GM03348 (cell line): Measurements from ENCODE around the gene SCARB1.

Experiments
- DNase-seq: peaks from one replicate; pipeline ENCODE4 v3.0.0; 2012; ENCODE audit warnings: low spot score

SCARB1 gene

DNA sequence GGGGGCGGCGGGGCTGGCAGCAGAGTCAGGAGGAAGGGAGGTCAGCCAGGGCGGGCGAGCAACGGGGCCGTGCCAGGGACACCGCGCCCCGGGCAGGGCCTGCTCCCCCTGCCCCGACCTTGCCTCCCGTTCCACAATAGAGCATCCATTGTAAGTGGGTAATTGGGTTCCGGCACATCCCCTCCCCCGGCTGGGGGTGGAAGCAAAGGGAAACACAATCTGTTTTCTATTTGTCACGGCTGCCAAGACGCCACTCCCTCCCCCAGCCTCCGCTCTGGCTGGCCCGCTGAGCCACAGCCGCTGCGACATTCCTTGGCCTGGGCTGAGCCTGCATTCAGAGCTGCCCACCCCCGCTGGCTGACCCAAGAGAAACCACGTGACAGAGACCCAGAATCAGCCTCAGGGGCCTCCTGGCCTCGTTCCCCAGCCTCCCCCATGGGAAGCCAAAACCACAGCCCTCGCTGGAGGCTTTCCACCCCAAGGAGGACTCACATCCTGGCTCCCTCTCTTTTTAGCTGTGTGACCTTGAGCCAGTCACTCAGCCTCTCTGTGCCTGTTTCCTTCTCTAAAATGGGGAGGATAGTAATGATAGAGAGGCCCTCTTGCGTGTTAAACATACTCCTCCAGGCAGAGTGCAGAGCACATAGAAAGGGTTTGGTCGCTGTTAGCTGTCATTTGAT lies 117.6 kb downstream of the SCARB1 start:
- DNase-seq = peak; percentile 96

DNA sequence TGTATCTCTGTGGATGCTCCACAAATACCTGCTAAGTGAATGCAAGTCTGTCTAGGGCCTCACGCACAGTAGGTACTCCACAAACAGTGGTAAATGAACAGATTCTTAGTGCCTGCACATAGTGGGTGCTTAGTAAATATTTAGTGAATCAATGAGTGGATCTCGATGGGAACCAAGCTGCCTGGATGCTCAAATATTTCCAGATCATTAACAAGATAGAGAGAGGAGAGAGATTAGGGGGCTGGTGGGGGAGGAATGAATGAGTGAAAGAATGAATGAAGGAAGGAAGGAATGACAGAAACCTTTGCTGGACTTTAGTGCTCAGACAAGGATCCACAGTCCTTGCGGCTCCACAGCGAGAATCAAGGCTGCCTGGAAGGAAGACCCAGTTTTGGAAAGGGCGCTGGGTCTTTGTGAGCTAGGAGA lies 118.2 kb downstream of the SCARB1 start:
- DNase-seq = no peak

DNA sequence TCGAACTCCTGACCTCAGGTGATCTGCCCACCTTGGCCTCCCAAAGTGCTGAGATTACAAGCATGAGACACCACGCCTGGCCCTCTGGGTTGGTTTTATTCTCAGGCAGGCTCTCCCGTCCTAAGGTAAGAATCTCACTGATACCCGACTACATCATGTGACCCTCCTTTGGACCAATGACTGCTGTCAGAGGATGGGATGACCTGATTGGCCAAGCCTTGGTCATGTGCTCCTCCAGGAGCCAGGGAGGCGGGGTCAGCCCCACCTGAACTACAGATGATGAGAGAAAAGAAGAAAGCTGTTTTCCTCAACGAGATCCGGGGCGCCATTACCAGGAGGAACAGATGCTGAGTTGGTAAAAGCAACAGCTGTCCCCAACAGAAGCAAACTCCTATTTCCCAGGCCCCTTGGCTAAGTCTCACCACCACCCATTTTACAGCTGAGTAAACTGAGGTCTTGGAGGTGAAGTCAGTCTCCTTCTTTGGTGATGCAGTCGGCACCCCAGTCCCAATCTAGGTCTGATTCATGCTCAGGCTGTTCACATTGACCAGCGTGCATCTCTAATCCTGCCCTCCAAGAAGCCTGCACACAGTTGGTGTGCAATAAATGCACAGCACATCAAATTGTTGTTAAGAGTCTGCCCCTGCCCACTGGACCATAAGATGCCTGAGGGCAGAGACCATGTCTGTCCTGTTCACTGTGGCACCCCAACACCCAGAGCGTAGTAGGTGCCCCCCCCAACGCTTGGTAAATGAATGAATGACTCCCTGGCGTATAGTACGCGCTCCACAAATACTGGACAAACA lies 118.8 kb downstream of the SCARB1 start:
- peak; percentile 55 for DNase-seq

DNA sequence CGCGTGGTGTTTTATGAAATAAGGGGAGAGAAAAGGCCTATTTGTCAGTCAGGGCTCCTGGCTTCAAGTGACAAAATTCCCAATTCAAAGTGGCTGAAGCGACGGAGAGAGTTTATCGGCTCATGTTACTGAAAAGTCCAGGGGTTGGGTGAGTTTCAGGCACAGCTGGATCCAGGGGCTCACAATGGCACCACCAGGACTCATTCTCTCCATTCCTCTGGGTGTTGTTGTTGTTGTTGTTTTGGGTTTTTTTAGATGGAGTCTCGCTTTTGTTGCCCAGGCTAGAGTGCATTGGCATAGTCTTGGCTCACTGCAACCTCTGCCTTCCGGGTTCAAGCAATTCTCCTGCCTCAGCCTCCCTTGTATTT lies 119.4 kb downstream of the SCARB1 start:
- no peak for DNase-seq

DNA sequence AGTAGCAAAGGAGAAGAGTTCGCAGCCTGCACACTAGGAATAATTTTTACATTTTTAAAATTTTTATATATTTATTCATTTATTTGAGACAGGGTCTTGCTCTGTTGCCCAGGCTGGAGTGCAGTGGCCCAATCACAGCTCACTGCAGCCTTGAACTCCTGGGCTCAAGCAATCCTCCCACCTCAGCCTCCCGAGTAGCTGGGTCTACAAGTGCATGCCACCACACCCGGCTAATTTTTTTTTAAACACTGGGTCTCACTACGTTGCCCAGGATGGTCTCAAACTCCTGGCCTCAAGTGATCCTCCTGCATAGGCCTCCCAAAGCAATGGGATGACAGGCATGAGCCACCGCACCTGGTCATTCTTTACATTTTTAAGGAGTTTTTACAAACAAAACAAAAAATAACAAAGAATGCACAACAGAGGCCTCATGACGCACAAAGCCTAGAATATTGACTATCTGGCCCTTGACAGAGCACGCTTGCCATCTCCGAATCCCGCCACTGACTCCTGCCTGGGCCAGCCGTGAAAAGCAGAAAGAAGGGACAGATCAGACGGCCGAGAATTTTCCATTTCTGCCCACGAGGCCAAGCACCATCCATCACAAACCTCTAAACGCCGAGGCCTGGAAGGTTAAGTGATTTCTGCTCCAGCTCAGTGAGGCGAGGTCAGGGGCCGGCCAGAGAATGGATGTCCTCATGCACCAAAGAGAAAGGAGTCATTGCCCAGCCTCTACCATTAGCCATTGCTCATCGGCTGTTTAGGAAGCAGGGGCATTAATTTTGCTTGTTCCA lies 120.0 kb downstream of the SCARB1 start:
- no peak for DNase-seq

DNA sequence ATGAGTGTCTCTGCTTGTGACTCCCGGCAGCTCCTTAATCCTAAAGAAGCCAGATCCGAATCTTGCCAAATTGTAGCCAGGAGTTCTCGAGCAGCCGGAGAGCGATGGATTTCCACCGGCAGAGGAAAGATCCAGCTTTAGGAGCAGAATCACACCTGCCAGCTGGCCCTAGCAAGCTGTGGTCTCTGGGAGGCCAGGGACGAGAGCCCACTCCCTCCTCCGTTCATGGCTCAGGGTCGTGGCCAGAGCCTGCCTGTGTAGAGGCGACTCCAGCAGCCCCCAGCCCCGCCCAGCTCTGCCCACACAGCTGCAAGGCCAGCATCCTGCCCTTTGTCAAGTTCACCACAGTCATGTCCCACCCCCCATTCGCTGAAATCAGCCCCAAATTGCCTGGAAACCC lies 121.0 kb downstream of the SCARB1 start:
- DNase-seq = no peak

DNA sequence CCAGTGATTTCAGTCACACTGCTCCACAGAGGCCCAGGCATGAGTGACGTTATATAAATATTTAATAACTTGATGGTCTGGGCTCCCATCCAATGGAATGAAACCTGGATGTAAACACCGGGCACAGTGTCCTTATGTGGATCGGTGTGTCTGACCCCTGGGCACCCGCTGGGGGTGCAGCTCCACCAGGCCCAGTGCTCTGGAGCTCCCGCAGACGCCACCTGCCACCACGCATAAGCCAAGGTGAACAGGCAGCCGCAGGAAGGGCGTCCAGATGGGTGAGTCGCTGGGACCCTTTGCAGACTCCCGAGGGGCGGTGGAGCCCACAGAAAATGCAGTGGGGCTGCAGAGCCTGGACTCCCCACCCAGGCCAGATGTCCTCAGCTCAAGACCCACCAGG lies 121.6 kb downstream of the SCARB1 start:
- DNase-seq = no peak

DNA sequence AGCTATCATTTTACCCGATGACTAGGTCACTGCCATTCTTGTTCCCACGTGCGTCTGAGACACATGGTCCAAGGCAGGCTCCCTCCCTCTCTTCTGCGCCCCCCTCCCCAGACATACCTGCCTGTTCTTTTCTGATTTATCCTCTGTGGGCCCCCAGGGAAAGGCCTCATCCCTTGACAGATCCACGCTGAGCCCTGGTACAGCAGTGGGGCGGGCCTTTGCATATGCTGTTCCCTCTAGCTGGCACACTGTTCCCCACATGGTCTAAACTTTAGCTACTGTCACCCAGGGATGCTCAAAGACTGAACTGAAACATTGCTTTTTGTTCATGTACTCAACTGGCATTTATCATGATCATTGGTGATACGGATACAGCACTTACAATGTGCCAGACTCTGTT lies 122.5 kb downstream of the SCARB1 start:
- DNase-seq = no peak

DNA sequence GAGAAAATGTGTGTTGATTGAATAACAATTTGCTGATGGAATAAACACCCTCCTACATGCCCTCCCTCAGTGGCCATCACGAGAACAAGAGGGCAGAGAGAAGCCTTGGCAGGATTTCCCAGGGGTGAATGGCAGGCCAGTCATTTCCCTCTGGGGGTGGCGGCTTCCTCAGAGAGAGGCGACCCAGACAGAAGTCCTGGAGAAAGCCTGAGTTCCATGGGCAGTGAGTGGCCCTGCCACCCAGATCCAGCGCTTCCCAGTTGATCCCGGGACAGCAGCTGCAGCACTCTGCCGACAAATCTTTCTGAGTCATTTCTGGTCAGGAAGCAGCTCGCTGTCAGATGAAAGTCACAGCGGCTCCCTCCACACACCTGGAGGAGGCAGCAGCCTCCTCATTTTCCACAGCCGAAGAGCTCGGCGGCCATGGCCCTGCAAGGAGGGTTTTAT lies 123.0 kb downstream of the SCARB1 start:
- no peak for DNase-seq

DNA sequence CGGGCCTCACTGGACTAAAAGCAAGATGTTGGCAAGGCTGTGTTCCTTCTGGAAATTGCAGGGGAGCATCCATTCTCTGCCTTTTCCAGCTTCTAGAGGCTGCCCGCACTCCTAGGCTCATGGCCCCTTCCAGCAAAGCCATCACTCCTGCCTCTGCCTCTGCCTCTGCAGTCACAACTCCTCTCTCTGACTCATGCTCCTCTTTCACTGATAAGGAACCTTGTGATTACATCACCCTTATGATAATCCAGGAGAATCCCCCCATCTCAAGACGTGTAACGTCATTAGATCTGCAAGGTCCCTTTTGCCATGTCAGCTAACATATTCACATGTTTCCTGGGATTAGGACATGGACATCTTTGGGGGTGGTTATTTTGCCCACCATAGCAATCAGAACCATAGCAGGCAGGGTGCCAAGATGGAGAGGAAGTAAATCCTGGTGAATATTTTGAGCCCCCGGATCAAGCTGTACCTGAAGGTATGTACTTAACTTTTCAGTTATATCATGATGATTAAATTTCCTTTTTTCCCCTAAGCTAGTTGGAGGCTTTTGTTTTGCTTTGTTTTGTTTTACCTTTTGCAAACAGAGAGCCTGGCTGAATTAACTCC lies 123.6 kb downstream of the SCARB1 start:
- no peak for DNase-seq

DNA sequence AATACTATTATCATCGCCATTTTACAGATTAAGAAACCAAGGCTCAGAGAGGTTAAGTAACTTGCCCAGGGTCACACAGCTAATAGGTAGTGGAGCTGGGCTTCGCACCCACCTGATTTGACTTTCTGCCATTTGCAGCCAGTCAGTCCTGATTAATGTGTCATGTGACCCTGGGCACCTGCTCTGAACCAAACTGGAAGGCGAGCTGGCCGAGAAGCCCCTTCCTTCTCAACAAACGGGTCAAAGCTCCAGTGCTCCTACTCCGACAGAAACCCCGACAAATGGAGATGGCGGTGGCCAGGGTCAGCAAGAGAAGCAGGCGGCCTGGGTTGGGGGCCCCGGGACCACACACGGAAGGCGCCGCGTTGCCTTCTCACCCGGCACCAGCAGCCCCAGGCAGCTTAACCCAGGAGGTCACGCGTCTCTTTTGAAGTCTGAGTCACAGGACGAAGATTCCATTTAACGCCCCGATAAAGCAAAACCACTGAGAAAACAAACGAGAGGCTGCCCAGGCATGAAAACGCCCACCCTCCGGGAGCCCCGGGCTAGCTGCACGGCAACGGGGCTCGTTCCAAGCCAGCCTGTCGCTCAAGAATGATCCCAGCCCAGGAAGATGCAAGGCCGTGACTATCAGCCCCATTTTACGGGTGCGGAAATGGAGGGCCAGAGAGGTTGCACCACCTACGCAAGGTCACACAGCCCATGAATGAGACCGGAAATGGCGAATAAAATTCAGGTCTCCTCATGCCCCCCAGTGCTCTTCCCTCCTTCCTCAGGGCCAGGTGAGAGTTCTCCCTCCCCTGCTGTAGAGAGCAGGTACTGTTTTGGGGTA lies 124.8 kb downstream of the SCARB1 start:
- no peak for DNase-seq

DNA sequence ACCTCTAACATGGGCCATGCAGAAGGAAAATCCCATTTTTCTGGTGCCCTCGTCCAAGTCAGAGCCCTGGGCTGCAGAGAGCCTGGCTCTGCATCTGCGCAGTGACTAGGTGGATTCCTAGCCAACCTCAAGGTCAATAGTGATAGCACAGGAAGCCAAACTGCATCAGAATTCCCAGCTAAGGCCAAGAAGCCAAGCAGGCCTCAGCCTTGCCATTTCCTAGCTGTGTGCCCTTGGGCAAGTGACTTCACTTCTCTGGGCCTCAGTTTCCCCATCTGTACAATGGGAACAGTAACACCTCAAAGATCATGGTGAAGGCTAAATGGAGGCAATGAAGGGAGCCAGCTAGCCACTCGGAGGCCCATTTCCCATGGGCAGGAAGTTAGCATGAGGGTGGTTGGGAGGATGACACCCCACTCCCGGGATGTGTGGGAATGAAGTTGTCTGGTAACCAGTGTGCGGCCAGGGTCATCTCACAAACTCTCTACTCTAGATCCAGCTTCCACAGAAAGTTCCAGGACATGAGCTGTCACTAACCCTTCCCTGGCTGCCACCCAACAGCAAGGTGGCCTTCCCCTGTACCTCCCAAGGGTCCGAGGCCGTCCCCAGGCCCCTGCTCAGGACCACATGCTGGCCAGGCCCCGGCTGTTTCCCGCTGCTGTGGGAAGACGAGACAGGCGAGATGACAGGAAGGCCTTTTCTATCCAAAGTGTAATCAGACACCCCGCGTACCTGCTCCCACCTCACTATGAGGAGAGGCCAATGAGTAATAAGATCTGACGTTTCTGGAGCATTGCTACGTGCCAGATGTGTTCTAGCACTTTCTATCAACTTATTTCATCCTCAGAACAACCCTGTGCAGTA lies 125.7 kb downstream of the SCARB1 start:
- no peak for DNase-seq

DNA sequence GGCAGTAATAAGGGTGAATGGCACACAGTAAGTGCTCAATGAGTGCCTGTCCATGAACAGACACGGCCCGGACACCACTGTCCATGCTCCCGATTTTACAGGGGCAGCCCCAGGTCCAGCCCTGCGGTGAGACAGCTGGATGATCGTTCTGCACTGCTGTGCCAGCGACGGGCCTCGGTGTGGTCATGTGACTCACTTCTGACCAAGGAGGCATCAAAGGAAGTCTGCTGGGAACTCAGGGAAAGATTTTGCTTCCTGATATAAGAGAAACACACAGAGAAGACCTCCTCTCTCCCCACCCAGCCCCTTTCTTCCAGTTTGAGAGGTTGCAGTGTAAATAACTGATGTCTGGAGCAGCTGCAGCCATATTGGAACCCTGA lies 126.6 kb downstream of the SCARB1 start:
- DNase-seq = no peak

DNA sequence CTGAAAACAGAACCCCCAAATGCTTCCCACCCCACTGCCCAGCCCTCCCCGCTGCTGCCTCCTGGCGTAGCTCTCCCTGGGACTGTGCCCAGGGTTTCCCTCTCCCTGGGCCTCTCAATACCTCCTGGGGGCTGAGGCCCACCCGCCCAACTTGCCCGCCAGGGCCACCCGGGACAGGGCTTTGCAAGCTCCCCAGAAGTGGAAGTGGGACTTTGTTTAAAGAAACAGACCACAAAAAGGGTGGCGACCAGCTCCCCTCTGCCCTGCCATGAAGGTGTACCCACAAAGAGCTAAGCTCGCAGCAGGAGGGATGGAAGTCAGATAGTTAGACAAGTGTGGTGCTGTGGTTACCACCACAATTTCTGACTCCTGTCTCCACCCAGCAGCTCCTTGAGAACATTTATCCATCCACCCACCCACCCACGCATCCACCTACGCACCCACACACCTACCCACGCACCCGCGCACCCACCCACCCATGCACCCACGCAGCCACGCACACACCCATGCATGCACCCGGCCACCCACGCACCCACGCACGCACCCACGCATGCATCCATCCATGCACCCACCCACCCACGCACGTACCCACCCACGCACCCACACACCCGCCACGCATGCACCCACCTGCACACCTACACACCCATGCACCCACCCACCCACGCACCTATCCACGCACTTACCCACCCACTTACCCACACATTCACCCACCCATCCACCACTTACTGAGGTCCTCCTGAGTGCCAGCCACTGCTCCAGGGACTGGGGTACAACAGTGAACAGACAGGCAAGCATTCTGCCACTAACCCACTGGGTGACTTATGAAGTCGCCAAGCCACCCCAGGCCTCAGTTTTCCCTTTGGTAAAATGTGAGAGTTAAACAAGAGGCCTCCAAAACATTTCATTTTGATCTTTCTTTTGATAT lies 127.3 kb downstream of the SCARB1 start:
- DNase-seq = no peak

DNA sequence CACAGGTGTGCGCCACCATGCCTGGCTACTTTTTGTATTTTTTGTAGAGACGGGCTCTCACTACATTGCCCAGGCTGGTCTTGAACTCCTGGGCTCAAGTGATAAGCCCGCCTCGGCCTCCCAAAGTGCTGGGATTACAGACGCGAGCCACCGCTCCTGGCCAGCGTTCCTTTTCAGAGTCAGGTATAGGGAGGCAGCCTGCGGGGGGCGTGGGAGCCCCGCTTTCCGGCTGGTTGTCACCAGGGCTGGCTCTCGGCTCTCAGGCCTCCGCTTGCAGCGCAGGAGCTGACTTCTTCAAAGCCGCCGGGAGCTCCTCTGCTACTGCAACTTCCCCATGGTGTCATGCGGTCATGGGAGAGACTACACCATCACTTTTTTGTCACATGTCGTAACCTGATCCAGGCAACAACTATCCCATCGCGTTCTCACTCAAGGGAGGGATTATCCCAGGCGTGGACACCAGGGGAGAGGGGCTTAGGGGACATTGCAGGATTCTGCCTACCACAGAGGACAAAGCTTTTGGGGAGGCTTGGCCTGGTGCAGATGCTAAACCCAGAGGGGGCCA lies 129.4 kb downstream of the SCARB1 start:
- DNase-seq = no peak

DNA sequence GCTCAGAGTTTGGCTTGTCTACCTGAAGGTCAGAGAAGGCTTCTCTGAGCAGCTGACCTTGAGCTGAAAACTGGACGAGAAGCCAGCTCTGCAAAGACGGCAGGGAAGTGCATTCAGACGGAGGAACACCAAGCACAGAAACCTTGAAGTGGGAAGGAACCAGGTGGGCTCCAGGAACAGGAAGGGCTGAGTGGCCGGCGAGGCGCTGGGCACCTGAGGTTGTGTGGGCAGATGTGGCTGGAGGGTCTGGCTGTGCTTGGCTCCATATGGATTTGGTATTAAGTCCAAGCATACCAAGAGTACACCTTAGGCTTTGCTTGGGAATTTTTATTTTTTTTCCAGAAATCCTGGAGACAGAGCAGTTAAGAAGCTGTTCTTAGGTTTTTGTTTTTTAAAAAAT lies 130.6 kb downstream of the SCARB1 start:
- DNase-seq = no peak

DNA sequence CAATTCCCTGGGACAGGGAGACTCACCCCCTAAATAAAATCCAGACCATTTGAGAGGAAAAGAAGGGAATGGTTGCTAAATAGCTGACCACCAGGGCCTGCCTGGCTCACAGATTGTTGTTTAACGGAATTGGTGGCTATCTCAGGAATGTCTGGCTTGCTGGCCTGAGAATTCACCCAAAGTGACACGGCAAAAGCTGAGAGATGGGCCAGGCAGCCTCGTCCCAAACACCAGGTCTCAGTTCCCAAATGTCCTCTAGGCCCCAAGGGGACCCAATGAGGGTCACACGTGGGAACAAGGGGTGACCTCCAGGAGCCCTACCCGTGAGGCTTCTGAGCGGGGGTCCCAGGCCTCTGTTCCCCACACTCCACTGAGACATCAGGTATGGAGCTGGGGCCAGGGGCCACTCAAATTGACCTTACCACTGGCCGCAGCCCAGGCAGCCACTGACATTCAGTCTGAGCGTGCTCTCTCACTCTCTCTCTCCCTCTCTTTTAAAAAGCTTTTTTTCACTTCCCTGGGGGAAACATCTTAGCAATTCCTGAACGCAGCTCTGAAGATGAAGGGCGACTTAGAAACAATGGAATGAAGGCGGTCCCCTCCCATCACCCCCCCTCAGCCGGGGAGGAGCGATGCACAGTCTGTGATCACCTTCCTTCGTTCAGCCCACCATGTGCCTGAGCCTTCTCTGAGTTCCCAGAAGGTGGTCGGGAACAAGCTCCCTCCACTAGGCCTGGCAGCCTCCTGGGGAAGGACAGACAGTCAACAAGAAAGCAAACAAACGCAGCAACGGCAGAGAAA lies 131.2 kb downstream of the SCARB1 start:
- no peak for DNase-seq

DNA sequence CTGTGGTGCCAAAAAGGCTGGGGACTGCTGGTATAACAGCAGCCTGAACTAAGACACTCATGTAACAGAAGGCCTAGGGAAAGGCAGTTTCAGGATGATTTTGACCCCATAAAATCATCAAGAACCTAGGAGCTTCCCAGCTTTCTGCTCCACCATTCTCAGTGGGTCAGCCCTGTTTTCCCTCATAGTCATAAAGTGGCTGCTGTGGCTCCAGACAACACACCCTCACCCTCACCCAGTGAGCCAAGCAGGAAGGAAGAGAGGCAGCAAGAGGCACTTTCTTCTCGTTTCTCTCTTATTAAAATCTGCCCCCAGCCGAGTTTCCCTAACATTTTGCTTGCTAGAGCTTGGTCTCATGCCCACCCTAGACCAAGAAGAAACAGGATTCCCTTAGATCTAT lies 131.8 kb downstream of the SCARB1 start:
- DNase-seq = no peak
